GM12892 (cell line): Measurements from ENCODE around the gene CD68.

ENCODE experiments used
- POLR2A ChIP-seq: IDR thresholded peaks from 2 replicates; pipeline ENCODE4 v1.6.1; 2011; ENCODE audit warnings: low read depth, low read length, control low read depth
- POLR2AphosphoS5 ChIP-seq: IDR thresholded peaks from 2 replicates; pipeline ENCODE4 v1.6.1; 2011; ENCODE audit warnings: low read depth, low read length, control low read depth
- TAF1 ChIP-seq: IDR thresholded peaks from 2 replicates; pipeline ENCODE4 v1.6.1; 2011; ENCODE audit warnings: low read depth, mild to moderate bottlenecking, control low read depth, low read length, borderline replicate concordance

- no peak for TF ChIP-seq POLR2A
- TF ChIP-seq TAF1: no peak
- no peak for TF ChIP-seq POLR2AphosphoS5
These were observed 20.7 kb upstream of the CD68 start, which contains the start of gene TNFSF13 for GRCh38 chr17:7558544-7559319.
